DOHH2 (cell line): ENCODE measurements around the gene HORMAD2.

Source experiments
- CTCF ChIP-seq: fragments of 200-600 bp; sonication (generic); IDR thresholded peaks from one replicate; pipeline ENCODE4 v1.5.1; 2014; ENCODE audit warnings: antibody characterized with exemption, mild to moderate bottlenecking, low read depth, low read length; ENCODE audit not compliant: poor library complexity, severe bottlenecking
- EZH2phosphoT487 ChIP-seq: fragments of 200-600 bp; sonication (generic); IDR thresholded peaks from 2 replicates; pipeline ENCODE4 v1.6.1; 2017; ENCODE audit warnings: borderline replicate concordance, mild to moderate bottlenecking, antibody characterized with exemption, low read length, moderate library complexity, mixed read lengths

GRCh38 chr22:30073743-30074142 is 6.5 kb upstream of the HORMAD2 start:
- TF ChIP-seq CTCF (no peak), EZH2phosphoT487 (no peak)
